B cell (primary cell): ENCODE measurements around the gene SCARB1.

Experiments used
- CTCF ChIP-seq: fragments of 200-600 bp; IDR thresholded peaks from one replicate; pipeline ENCODE4 v1.8.0; 2022; ENCODE audit warnings: antibody characterized with exemption, mild to moderate bottlenecking
- EZH2 ChIP-seq: IDR thresholded peaks from 2 replicates; pipeline ENCODE4 v1.6.1; 2012; ENCODE audit warnings: borderline replicate concordance, low read depth, mild to moderate bottlenecking, moderate library complexity, low read length; ENCODE audit not compliant: insufficient read depth, poor library complexity, severe bottlenecking

DNA sequence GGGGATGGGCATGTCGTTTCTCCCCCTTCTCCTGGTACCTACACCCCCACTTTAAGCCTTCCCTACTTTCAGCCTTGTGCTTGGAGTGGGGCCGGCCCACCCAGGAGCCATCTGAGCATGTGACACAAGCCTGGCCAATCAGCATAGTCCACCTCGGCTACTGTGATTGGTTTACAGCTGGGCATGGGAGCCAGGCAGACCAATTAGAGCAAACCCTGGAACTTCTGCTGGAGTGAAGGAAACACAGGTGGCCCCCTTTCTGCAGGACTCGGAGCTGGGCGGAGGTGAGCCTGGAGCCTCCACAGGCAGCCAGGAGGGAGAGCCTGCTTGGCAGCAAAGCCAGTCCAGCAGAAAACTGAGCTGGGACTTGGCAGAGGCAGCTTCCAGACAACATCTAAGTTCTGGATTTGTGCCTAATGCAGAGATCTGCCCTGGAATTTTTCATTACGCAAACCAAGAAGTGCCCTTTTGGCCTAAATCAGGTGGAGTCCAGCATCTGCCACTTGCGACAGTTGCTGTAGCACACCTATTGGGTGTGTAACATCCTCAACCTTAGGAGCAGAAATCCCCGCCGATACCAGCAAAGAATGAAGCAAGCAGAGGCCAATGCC, 59.5 kb downstream of the SCARB1 start:
- TF ChIP-seq CTCF (no peak), EZH2 (no peak)
